ENCODE data around the gene KIF2C. TPM values are rescaled to one million over a fixed set of nuclear protein-coding genes. Genes with fewer than 3 reads are reported as not detected.
"Not testable (repeated sequence)": the region's sequence is repeated elsewhere in the genome, so short reads cannot be mapped to it uniquely, and the experiment has no call there.

KIF2C gene
- total and polyA plus RNA-seq, 4 experiments from 2014 or later = 0.16 to 1.5 (median 1.4) TPM; not detected in 1

- Mint-ChIP-seq H3K4me1 (peaks cover 22 to 34% (median 28%) of the 10 kb centered on the region in 4 donors), H3K36me3 (peaks cover 0 to 2% of the 10 kb centered on the region in 2 donors), H3K4me3 (no peak overlapping the region), H3K27me3 (no peaks in the 10 kb centered on the region), H3K9me3 (no peaks in the 10 kb centered on the region), H3K27ac (no peak overlapping the region)
- CTCF ChIA-PET (ENCODE audit: partially characterized antibody) = interaction anchor here (0.7 to 9.2 kb wide), 15 partner anchors 10 to 514 kb away, joined by 3 to 75 read pairs (median 5); partner anchors contain the start of genes BTBD19, EIF2B3, HECTD3 and PLK3
- H3K4me3 ChIP-seq (ENCODE audit: low read length in 2 of 2) = no peak overlapping the region
- intact Hi-C loops (cut with micrococcal nuclease) = loop anchor here (2.0 to 5.0 kb wide), 3 partner anchors 49 to 705 kb away; partner anchors contain the start of genes EIF2B3 and TESK2
- POLR2A ChIA-PET (ENCODE audit: partially characterized antibody) = interaction anchor here (1.0 to 10.3 kb wide), 12 partner anchors 11 to 224 kb away, joined by 3 to 110 read pairs (median 22); partner anchors contain the start of genes BTBD19, DYNLT4, EIF2B3 and HECTD3
- H3K9me3 ChIP-seq (ENCODE audit: control insufficient read depth in 1 of 2, low read length in 2 of 2) = no peaks in the 10 kb centered on the region
- DNase-seq = no peak
- H3K27me3 ChIP-seq (ENCODE audit: insufficient read depth, low read length) = no peaks in the 10 kb centered on the region
- no peak overlapping the region for H3K27ac ChIP-seq (ENCODE audit: low read depth, low read length)
- H3K36me3 ChIP-seq (ENCODE audit: insufficient read depth, low read length) = no peaks in the 10 kb centered on the region
- peaks cover 39% of the 10 kb centered on the region for H3K4me1 ChIP-seq (ENCODE audit: insufficient read depth, low read length)
Measured at GRCh38 chr1:44787506-44787905, 47.9 kb downstream of the KIF2C start.

- no peak for DNase-seq
- H3K36me3 Mint-ChIP-seq = peaks cover 0 to under 1% of the 10 kb centered on the region in 2 donors
- H3K4me1 Mint-ChIP-seq = peaks cover 20 to 32% (median 25%) of the 10 kb centered on the region in 4 donors
- peak within 1 kb of the TSS in 4 of 7 donors; percentile 48 to 70 (median 62) for H3K27ac Mint-ChIP-seq
- CTCF ChIA-PET (ENCODE audit: partially characterized antibody) = interaction anchor here (0.8 to 9.2 kb wide), 9 partner anchors 9 to 512 kb away, joined by 4 to 75 read pairs (median 5); partner anchors contain the start of genes PLK3, RNU5D-1 and RPS8
- H3K27me3 Mint-ChIP-seq = no peaks in the 10 kb centered on the region
- POLR2A ChIA-PET (ENCODE audit: partially characterized antibody) = interaction anchor here (1.0 to 10.3 kb wide), 9 partner anchors 11 to 198 kb away, joined by 3 to 110 read pairs (median 17); partner anchors contain the start of genes BTBD19, DYNLT4, EIF2B3 and PLK3
- no peaks in the 10 kb centered on the region for H3K9me3 Mint-ChIP-seq
- Histone ChIP-seq H3K4me3 (ENCODE audit: low read length in 2 of 2) (no peak within 1 kb of the TSS), H3K27ac (ENCODE audit: low read depth, low read length) (no peak within 1 kb of the TSS), H3K36me3 (ENCODE audit: insufficient read depth, low read length) (no peaks in the 10 kb centered on the region), H3K9me3 (ENCODE audit: control insufficient read depth in 1 of 2, low read length in 2 of 2) (no peaks in the 10 kb centered on the region), H3K27me3 (ENCODE audit: insufficient read depth, low read length) (no peaks in the 10 kb centered on the region), H3K4me1 (ENCODE audit: insufficient read depth, low read length) (peaks cover 35% of the 10 kb centered on the region)
- intact Hi-C loops (cut with micrococcal nuclease) = loop anchor here (5.0 kb wide), 2 partner anchors 199 to 704 kb away; partner anchors contain the start of genes EIF2B3 and TESK2
- H3K4me3 Mint-ChIP-seq = no peak within 1 kb of the TSS
Measured at GRCh38 chr1:44788120-44788860, 48.7 kb downstream of the KIF2C start, which contains the start of gene BEST4. BEST4 (minus strand) TSS chr1:44788170; CDS start chr1:44787705, 465 bp downstream.

GRCh38 chr1:44790968-44791801 lies 51.5 kb downstream of the KIF2C start:
- H3K27ac ChIP-seq (ENCODE audit: low read depth, low read length) = no peak overlapping the region
- no peaks in the 10 kb centered on the region for H3K36me3 ChIP-seq (ENCODE audit: insufficient read depth, low read length)
- ChIA-PET POLR2A (ENCODE audit: partially characterized antibody) (interaction anchor here (0.6 to 3.8 kb wide), 9 partner anchors 9 to 221 kb away, joined by 3 to 17 read pairs (median 6); partner anchors contain the start of genes HECTD3, PLK3, RNU5D-1 and RPS8), CTCF (ENCODE audit: partially characterized antibody) (interaction anchor here (0.7 to 9.2 kb wide), 12 partner anchors 9 to 792 kb away, joined by 3 to 75 read pairs (median 5); partner anchors contain the start of genes HECTD3, PLK3 and RNU5D-1)
- intact Hi-C loops (cut with micrococcal nuclease) = no loop called here
- peaks cover 6 to 10% (median 6%) of the 10 kb centered on the region in 4 donors for H3K4me1 Mint-ChIP-seq
- H3K27me3 Mint-ChIP-seq = no peaks in the 10 kb centered on the region
- no peak for DNase-seq
- no peaks in the 10 kb centered on the region for H3K27me3 ChIP-seq (ENCODE audit: insufficient read depth, low read length)
- H3K9me3 ChIP-seq (ENCODE audit: control insufficient read depth in 1 of 2, low read length in 2 of 2) = no peaks in the 10 kb centered on the region
- peaks cover 9% of the 10 kb centered on the region for H3K4me1 ChIP-seq (ENCODE audit: insufficient read depth, low read length)
- H3K9me3 Mint-ChIP-seq = no peaks in the 10 kb centered on the region
- peak overlapping the region in 5 of 7 donors; percentile 17 to 72 (median 55) for H3K27ac Mint-ChIP-seq
- H3K4me3 ChIP-seq (ENCODE audit: low read length in 2 of 2) = no peak overlapping the region
- H3K36me3 Mint-ChIP-seq = no peaks in the 10 kb centered on the region
- no peak overlapping the region for H3K4me3 Mint-ChIP-seq

- intact Hi-C loops (cut with micrococcal nuclease) = loop anchor here (2.0 kb wide), 1 partner anchor 510 kb away; no protein-coding TSS in a partner anchor
- Histone ChIP-seq H3K4me1 (ENCODE audit: insufficient read depth, low read length) (no peaks in the 10 kb centered on the region), H3K9me3 (ENCODE audit: control insufficient read depth in 1 of 2, low read length in 2 of 2) (no peaks in the 10 kb centered on the region), H3K36me3 (ENCODE audit: insufficient read depth, low read length) (no peaks in the 10 kb centered on the region), H3K27ac (ENCODE audit: low read depth, low read length) (no peak overlapping the region), H3K4me3 (ENCODE audit: low read length in 2 of 2) (no peak overlapping the region), H3K27me3 (ENCODE audit: insufficient read depth, low read length) (no peaks in the 10 kb centered on the region)
- POLR2A ChIA-PET (ENCODE audit: partially characterized antibody) = interaction anchor here (0.9 to 3.8 kb wide), 12 partner anchors 9 to 510 kb away, joined by 3 to 17 read pairs (median 6); partner anchors contain the start of genes BTBD19, HECTD3, RNU5D-1 and UROD
- no peaks in the 10 kb centered on the region for H3K27me3 Mint-ChIP-seq
- H3K4me1 Mint-ChIP-seq = peaks cover 0 to 5% (median 2%) of the 10 kb centered on the region in 4 donors
- H3K9me3 Mint-ChIP-seq = no peaks in the 10 kb centered on the region
- no peak for DNase-seq
- CTCF ChIA-PET (ENCODE audit: partially characterized antibody) = interaction anchor here (0.7 to 2.5 kb wide), 21 partner anchors 8 to 700 kb away, joined by 3 to 23 read pairs (median 8); partner anchors contain the start of genes BTBD19, EIF2B3, HECTD3 and RPS8
- no peak overlapping the region for H3K4me3 Mint-ChIP-seq
- no peaks in the 10 kb centered on the region for H3K36me3 Mint-ChIP-seq
- H3K27ac Mint-ChIP-seq = peak overlapping the region in 1 of 7 donors; percentile 79
Measured at GRCh38 chr1:44792736-44793502, 53.3 kb downstream of the KIF2C start.

GRCh38 chr1:44797886-44798285 lies 58.2 kb downstream of the KIF2C start:
- POLR2A ChIA-PET (ENCODE audit: partially characterized antibody) = interaction anchor here (1.3 to 18.2 kb wide), 2 partner anchors 20 to 22 kb away, joined by 9 to 1564 read pairs; partner anchors contain the start of genes BTBD19, DYNLT4 and RPS8
- H3K9me3 Mint-ChIP-seq; H3K27me3 Mint-ChIP-seq; H3K4me3 ChIP-seq (ENCODE audit: low read length in 2 of 2); H3K9me3 ChIP-seq (ENCODE audit: control insufficient read depth in 1 of 2, low read length in 2 of 2); H3K27ac ChIP-seq (ENCODE audit: low read depth, low read length); H3K36me3 ChIP-seq (ENCODE audit: insufficient read depth, low read length); H3K27me3 ChIP-seq (ENCODE audit: insufficient read depth, low read length): not testable (repeated sequence)
- CTCF ChIA-PET (ENCODE audit: partially characterized antibody) = interaction anchor here (1.3 to 3.8 kb wide), 4 partner anchors 10 to 16 kb away, joined by 3 to 63 read pairs (median 6); partner anchors contain the start of genes BEST4 and BTBD19
- H3K36me3 Mint-ChIP-seq = peaks cover 15 to 18% of the 10 kb centered on the region in 2 donors
- H3K27ac Mint-ChIP-seq = peak overlapping the region in 6 of 7 donors; percentile 36 to 82 (median 62)
- peaks cover 14 to 28% (median 22%) of the 10 kb centered on the region in 4 donors for H3K4me1 Mint-ChIP-seq
- DNase-seq = peak in 1 of 5 donors; percentile 15
- intact Hi-C loops (cut with micrococcal nuclease) = loop anchor here (2.0 kb wide), 2 partner anchors 39 to 213 kb away; partner anchors contain the start of gene HECTD3
- H3K4me1 ChIP-seq (ENCODE audit: insufficient read depth, low read length) = peaks cover 20% of the 10 kb centered on the region
- H3K4me3 Mint-ChIP-seq = peak overlapping the region in 1 of 8 donors; percentile 10
